Activated CD8-positive, alpha-beta memory T cell treated with anti-CD3 and anti-CD28 coated beads for 1 hour (primary cell): ENCODE results near the gene PPP1R37.
A peak's percentile ranks its signal among the peaks of the same experiment; 100 is the strongest.

Experiments
- DNase-seq, 2 donors: peaks; one replicate each; pipeline ENCODE4 v3.0.0-alpha.2; 2020; ENCODE audit warnings: low read depth in 1 of 2; ENCODE audit errors: extremely low read depth in 1 of 2

Gene PPP1R37

DNA sequence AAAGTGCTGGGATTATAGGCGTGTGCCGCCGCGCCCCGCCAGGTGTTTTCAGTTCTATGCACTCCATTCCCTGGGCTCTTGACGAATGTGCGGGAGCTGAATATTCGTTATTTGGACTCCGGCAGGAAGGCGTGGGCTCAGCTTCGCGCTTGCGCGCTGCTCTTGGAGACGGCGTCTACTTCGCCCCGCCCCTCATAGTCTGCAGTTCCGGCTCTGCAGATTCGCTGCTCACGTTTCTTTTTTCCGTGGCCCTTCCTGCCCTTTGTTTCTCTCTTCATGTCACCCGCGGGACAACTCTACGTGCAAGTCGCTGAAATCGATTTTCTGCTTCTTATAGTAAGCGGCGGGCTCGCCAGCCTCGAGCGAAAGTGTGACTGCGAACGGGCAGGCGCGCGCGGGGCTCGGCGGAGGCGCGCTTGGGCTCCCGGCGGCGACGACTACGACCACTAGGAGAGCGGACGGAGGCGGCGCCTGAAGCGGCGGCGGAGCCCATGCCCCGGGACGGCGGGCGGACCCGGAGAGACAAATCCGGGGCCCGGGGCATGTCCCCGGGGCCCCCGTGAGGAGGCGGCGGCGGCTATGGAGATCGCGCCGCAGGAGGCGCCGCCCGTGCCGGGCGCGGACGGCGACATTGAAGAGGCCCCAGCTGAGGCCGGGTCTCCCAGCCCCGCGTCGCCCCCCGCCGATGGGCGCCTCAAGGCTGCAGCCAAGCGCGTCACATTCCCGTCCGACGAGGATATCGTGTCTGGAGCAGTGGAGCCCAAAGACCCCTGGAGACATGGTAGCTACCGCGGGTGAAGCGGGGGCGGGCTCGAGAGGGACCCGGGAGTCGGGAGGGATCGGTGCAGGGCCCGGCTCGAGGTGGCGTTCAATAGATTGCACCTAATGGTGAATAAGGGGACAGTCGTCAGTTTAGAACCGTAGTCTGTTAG is at the start of gene PPP1R37:
Gene PPP1R37, plus strand, starts transcription at position 433 of the 932 bp plus-strand sequence. Its CDS starts 147 bp downstream, at position 580.
- peak; percentile 85 to 86 for DNase-seq

- no peak for DNase-seq
Measured at GRCh38 chr19:45045671-45046353, 47.2 kb upstream of the PPP1R37 start.

DNA sequence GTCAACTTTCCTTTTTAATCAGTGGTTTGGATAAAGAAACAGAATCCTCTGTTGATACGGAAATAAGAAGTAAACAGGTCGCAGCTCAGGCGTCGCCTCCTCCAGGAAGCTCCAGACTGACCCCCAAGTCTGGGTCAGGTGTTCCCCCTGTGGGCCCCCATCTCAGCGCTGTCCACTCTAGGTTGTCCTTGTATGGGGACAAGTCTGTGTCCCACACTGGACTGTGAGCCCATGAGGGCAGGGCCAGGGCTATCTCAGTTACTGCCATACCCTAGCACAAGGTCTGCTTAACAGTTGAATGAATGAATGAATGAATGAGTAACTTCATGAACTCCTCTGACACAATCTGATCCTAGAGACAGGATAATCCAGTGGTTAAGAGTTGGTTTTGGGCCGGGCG is 46.6 kb upstream of the PPP1R37 start:
- DNase-seq = no peak

DNA sequence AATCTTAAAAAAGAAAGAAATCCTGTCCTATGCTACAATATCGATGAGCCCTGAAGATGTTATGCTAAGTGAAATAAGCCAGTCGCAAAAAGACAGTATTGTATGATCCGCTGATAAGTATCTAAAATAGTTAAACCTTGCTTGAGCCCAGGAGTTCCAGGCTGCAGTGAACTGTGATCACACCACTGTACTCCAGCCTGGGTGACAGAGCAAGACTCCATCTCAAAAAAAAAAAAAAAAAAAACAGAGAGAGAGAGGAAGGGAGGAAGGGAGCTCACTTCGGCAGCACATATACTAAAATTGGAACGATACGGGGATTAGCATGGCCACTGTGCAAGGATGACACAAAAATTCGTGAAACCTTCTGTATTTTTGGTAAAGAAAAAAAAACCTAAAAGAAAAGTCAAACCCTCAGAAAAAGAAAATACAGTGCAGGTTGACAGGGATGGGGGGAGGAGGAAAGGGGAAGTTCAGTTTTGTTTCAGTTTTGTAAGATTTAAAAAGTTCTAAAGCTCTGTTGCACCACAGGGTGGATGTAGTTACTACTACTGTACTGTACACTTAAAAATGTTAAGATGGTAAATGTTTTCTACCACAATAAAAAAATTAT is 45.7 kb upstream of the PPP1R37 start:
- no peak for DNase-seq

- no peak for DNase-seq
Measured at GRCh38 chr19:45049073-45049736, 43.8 kb upstream of the PPP1R37 start.

- no peak for DNase-seq
Measured at GRCh38 chr19:45050036-45050435, 42.9 kb upstream of the PPP1R37 start.

DNA sequence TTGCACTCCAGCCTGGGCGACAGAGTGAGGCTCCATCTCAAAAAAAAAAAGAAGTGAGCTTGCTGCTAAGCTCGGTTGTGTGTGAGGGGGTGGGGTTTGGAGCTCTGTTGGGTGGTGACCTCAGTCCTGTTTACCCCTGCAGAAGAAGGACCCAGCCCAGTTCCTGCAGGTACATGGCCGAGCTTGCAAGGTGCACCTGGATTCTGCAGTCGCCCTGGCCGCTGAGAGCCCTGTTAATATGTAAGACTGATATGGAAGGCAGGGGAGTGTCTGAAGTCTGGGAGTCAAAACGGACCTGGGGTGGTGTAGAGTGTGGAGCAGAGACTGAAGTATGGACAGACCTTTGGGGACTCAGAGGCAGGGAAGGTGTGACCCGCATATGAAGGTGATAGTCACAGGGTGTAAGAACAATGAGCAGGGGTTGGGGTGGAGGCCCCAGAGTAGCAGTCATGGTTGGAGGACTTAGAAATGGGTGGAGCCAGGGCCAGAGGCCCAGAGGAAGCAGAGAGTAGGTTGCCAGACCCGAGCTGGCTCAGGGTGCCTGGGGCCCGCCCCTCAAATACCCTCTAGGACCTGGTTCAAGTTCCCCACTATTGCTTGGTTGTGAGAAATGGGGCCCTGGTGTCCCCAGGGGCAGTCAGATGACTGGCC is 40.9 kb upstream of the PPP1R37 start:
- no peak for DNase-seq

DNA sequence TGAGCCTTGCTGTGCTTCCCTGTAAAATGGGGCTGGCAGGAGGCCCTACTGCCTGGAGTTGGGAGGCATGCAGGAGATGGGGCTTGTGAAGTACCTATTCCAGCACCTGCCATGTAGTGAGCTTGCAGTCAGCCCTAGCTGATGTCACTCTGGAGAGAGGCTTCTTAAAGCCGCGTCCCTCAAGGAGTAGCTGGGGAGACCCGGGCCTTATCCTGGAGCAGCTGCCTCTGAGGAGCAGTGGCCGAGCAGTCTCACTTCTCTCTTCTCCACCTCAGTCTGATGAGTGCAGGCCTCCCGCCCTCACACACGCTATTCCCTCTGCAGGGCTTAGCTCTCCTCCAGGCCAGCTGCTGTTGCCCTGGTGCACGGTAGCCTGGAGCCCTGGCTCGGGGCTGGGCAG is 36.1 kb upstream of the PPP1R37 start:
- DNase-seq = no peak

DNA sequence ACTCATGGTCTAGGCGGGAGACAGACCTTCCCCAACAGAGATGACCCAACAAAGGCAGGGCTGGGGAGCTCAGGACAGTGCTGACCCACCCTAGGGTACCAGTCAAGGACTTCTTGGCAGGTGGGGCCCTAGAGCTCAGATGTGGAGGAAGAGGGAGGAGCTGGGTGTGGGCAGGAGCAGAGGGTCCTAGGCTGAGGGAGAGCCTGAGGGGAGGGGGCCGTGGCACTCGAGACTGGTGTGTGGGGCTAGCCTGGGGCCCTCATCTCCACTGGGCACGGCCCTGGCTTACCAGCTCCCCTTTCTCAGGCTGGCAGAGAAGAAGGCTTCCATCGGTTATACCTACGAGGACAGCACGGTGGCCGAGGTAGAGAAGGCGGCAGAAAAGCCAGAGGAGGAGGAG is 35.5 kb upstream of the PPP1R37 start:
- DNase-seq = no peak

- DNase-seq = no peak
Measured at GRCh38 chr19:45058622-45059159, 34.3 kb upstream of the PPP1R37 start.

DNA sequence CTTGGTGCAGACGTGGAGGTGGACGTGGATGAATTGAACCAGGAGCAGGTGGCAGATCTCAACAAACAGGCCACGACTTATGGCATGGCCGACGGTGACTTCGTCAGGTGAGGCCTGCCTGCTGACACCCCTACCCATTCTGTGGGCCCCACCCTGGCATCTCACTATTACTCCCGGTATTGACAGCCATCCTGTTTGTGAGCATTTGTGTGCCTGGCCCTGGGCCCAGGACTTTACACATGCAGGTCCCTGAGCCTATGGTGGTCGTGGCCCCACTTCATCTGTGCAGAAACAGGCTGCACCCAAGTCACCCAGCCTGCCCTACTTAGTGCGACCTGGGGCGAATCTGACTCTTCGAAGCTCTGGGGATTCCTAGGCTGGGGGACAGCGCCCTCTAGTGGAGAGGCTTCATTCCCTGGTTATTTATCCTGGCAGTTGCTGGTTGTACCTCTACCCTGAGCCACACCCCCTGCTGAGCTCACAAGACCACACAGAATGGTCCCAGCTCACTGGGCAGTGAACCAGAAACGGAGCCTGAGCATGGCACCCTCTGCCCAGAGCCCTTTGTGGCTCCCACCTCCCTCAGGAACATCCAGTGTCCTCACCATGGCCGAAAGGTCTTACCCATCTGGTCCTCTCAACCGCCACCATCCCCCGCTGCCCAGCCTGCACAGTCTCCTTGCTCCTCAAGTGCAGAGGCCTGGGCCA is 33.6 kb upstream of the PPP1R37 start:
- peak; percentile 62 to 73 for DNase-seq

DNA sequence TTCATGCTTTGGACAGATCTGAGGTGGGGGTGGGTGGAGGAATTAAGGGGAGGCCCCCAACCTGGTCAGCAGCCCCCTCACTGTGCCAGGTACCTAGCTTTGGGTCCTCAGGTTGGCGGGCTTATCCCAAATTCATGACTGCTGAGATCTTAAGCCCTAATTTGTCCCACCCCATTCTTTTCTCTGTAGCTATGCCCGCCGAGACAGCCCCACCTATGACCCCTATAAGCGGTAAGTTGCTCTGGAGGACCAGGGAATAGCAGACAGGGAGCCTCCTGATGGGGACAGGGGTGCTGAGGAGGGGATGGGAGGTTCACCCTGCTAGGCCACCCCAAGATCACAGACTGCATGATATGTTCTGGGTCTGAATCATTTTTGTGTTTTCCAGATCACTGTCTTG is 31.0 kb upstream of the PPP1R37 start:
- DNase-seq = no peak

DNA sequence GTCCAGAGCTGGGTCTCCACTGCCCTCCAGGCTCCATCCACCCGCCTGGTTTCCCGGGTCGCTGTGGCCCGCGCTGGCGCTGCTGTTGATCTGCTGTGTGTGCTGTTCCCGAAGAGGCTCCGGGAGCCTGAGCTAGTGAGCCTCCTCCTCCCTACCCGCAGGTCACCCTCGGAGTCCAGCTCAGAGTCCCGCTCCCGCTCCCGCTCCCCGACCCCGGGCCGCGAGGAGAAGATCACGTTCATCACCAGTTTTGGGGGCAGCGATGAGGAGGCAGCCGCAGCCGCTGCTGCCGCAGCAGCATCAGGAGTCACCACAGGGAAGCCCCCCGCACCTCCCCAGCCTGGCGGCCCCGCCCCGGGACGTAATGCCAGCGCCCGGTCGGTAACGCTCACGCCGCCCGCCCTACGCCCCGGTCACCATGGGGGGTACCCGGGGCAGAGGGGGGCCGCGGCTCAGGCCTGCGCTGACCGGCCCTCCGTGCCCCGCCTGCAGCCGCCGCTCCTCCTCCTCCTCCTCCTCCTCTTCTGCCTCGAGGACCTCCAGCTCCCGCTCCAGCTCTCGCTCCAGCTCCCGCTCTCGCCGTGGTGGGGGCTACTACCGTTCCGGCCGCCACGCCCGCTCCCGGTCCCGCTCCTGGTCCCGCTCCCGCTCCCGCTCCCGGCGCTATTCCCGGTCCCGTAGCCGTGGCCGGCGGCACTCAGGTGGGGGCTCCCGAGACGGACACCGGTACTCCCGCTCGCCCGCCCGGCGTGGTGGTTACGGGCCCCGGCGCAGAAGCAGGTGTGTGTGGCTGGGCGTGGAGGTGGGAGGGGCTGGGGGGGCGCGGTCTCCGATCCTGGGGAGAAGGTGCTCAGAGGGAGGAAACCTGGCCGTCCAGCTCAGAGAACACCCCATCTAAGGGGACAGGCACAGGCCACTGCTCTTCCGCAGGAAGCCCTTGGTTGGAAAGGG is 28.9 kb upstream of the PPP1R37 start:
- DNase-seq = no peak

DNA sequence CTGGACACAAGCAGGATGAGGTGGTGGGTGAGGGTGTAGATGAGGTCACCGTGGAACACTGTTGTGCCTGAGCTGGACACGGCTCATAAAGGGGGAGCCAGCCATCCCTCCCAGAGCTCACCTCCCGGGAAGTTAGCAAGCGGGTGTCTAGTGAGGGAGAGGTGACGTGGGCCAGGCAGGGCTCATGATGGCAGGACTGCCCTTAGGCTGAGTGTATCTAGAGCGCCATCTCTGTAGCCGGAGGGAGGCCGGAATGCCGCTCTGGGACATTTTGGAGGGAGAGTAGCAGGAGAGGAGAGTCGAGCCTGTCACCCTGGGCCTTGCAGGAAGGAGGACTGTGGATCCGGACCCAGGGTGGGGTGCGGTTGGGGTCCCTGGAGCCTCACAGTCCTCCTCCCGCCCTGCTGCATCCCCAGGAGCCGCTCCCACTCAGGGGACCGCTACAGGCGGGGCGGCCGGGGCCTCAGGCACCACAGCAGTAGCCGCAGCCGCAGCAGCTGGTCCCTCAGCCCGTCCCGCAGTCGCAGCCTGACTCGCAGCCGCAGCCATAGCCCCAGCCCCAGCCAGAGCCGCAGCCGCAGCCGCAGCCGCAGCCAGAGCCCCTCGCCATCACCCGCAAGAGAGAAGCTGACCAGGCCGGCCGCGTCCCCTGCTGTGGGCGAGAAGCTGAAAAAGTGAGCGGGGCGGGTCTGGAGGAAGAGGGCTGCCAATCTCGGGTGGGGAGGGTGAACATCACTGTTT is 25.9 kb upstream of the PPP1R37 start:
- DNase-seq = no peak

- DNase-seq = no peak
Measured at GRCh38 chr19:45068041-45068440, 24.9 kb upstream of the PPP1R37 start.

DNA sequence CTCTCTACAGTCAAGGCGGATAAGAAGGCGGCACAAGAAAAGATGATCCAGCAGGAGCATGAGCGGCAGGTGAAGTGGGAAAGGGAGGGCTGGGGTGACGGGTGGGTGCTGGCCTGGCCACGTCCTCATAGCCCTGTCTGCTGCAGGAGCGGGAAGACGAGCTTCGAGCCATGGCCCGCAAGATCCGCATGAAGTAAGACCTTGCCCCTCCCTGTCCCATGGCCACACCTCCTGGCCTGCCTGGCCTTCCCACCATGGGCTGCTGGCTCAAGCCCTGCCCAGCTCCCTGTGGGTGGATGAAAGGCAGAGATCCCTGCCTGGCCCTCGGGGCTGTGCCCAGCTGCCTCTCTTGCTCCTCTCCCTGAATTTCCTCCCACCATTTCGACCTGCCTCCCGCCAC is 23.9 kb upstream of the PPP1R37 start:
- no peak for DNase-seq

DNA sequence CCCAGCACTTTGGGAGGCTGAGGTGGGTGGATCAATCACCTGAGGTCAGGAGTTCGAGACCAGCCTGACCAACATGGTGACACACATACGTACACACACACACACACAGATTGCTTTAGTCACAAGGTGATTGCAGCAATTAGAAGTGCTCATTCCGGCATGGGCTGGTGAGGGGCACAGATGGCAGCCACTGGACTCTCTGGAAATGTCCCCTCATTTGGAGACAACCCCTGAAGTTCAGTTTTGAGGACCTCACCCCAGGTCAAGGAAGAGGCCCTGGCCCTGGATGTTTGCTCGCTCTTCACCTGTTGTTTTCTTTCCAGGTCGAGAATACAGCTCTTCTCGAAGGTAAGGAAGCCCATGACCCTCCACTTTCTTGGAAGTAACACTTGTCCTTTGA is 22.8 kb upstream of the PPP1R37 start:
- no peak for DNase-seq
